IPS DF 4.7 (cell line): ENCODE data around the gene KLHDC4.
"Not testable (repeated sequence)": the region's sequence is repeated elsewhere in the genome, so short reads cannot be mapped to it uniquely, and the experiment has no call there.

Experiments
- DNase-seq: peaks from one replicate; pipeline ENCODE4 v3.0.0-alpha.2; 2013; ENCODE audit warnings: low spot score; ENCODE audit errors: extremely low read depth

Gene KLHDC4

GRCh38 chr16:87742781-87743490 lies 22.9 kb downstream of the KLHDC4 start:
- no peak for DNase-seq

- DNase-seq, result no peak
Measured at GRCh38 chr16:87741700-87742415, 23.9 kb downstream of the KLHDC4 start.

GRCh38 chr16:87740909-87741424 lies 24.8 kb downstream of the KLHDC4 start:
- no peak for DNase-seq

- no peak for DNase-seq
Measured at GRCh38 chr16:87740441-87740840, 25.3 kb downstream of the KLHDC4 start.

GRCh38 chr16:87739801-87740200 lies 26.0 kb downstream of the KLHDC4 start:
- DNase-seq, result no peak

- no peak for DNase-seq
Measured at GRCh38 chr16:87736008-87736382, 29.8 kb downstream of the KLHDC4 start.

- no peak for DNase-seq
Measured at GRCh38 chr16:87735270-87736007, 30.3 kb downstream of the KLHDC4 start.

GRCh38 chr16:87734644-87735043 lies 31.1 kb downstream of the KLHDC4 start:
- no peak for DNase-seq

- DNase-seq, result no peak
Measured at GRCh38 chr16:87733190-87733589, 32.6 kb downstream of the KLHDC4 start.

- DNase-seq, result no peak
Measured at GRCh38 chr16:87731607-87732006, 34.2 kb downstream of the KLHDC4 start.

- no peak for DNase-seq
Measured at GRCh38 chr16:87729266-87729954, 36.4 kb downstream of the KLHDC4 start.

- DNase-seq, result no peak
Measured at GRCh38 chr16:87728026-87728425, 37.8 kb downstream of the KLHDC4 start.

GRCh38 chr16:87727346-87727745 lies 38.4 kb downstream of the KLHDC4 start:
- DNase-seq, result no peak

- not testable (repeated sequence) for DNase-seq
Measured at GRCh38 chr16:87726577-87726976, 39.2 kb downstream of the KLHDC4 start.

- no peak for DNase-seq
Measured at GRCh38 chr16:87725596-87726235, 40.1 kb downstream of the KLHDC4 start.

GRCh38 chr16:87724490-87725291 lies 41.1 kb downstream of the KLHDC4 start:
- no peak for DNase-seq

GRCh38 chr16:87723226-87723623 lies 42.6 kb downstream of the KLHDC4 start:
- no peak for DNase-seq

GRCh38 chr16:87722590-87723225 lies 43.1 kb downstream of the KLHDC4 start:
- DNase-seq, result no peak
